Measurements from ENCODE around the gene PALLD. TPM values are rescaled to one million over a fixed set of nuclear protein-coding genes. Genes with fewer than 3 reads are reported as not detected.

Gene PALLD
- total RNA-seq, 1 donor from 2014 or later, result 204 TPM

DNA sequence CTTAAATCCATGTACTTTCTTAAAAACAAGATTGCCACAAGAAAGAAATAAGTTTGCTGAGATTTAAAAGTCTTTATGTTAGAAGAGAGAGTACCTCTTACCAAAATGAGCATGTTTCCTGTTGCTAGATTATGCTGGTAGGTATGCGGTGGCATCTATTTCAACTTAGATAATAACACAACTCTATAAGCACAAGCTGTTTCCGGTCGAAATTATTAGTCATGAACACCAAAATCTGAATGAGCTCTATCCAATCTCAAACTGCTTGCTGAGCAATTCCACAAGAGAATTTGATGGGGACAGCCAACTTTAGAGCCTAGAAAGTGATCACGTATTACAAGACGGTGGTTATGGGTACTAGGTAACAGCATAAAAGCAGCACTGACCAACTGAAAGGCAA, 463.9 kb downstream of the PALLD start:
- intact Hi-C loops (cut with DNase I), result no loop called here
- DNase-seq (ENCODE audit: low spot score in 2 of 2), result no peak
- TF ChIP-seq, protein P1, sequence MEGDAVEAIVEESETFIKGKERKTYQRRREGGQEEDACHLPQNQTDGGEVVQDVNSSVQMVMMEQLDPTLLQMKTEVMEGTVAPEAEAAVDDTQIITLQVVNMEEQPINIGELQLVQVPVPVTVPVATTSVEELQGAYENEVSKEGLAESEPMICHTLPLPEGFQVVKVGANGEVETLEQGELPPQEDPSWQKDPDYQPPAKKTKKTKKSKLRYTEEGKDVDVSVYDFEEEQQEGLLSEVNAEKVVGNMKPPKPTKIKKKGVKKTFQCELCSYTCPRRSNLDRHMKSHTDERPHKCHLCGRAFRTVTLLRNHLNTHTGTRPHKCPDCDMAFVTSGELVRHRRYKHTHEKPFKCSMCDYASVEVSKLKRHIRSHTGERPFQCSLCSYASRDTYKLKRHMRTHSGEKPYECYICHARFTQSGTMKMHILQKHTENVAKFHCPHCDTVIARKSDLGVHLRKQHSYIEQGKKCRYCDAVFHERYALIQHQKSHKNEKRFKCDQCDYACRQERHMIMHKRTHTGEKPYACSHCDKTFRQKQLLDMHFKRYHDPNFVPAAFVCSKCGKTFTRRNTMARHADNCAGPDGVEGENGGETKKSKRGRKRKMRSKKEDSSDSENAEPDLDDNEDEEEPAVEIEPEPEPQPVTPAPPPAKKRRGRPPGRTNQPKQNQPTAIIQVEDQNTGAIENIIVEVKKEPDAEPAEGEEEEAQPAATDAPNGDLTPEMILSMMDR (IDR thresholded peaks at IDR 0.05), result no peak
- no peaks in the 10 kb centered on the region for H3K36me3 ChIP-seq
- H3K27ac ChIP-seq, result no peak overlapping the region
- H3K27me3 ChIP-seq, result no peaks in the 10 kb centered on the region
- H3K4me1 ChIP-seq, result no peaks in the 10 kb centered on the region
- peaks cover 0 to 4% of the 10 kb centered on the region in 2 donors for H3K9me3 ChIP-seq
- H3K4me3 ChIP-seq, result no peak overlapping the region

DNA sequence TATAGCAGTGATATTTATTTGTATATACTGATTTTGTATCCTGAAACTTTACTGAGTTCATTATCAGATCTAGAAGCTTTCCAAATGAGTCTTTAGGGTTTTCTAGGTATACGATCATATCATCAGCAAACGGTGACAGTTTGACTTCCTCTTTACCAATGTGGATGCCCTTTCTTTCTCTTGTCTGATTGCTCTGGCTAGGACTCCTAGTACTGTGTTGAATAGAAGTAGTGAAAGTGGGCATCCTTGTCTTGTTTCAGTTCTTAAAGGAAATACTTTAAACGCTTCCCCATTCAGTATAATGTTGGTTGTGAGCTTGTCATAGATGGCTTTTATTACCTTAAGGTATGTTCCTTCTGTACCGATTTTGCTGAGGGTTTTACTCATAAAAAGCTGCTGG, 475.7 kb downstream of the PALLD start:
- TF ChIP-seq, protein P1 (IDR thresholded peaks at IDR 0.05), result no peak
- no peaks in the 10 kb centered on the region for H3K4me1 ChIP-seq
- H3K9me3 ChIP-seq, result peaks cover 19 to 55% of the 10 kb centered on the region in 2 donors
- intact Hi-C loops (cut with DNase I), result no loop called here
- H3K27ac ChIP-seq, result no peak overlapping the region
- DNase-seq (ENCODE audit: low spot score in 2 of 2), result no peak
- H3K27me3 ChIP-seq, result no peaks in the 10 kb centered on the region
- H3K4me3 ChIP-seq, result no peak overlapping the region
- peaks cover 20 to 27% of the 10 kb centered on the region in 2 donors for H3K36me3 ChIP-seq

Other genes with a start within 250 kb of the PALLD start
- gene DDX60, start 178.3 kb upstream of the PALLD start, total RNA-seq, result 15.3 TPM
- gene DDX60L, start 16.6 kb upstream of the PALLD start, total RNA-seq, result 13.2 TPM